B cell (primary cell): Measurements from ENCODE around the gene MACIR.
"Not testable (repeated sequence)": the region's sequence is repeated elsewhere in the genome, so short reads cannot be mapped to it uniquely, and the experiment has no call there.

Experiments used
- CTCF ChIP-seq: fragments of 200-600 bp; IDR thresholded peaks from one replicate; pipeline ENCODE4 v1.8.0; 2022; ENCODE audit warnings: antibody characterized with exemption, mild to moderate bottlenecking
- EZH2 ChIP-seq: IDR thresholded peaks from 2 replicates; pipeline ENCODE4 v1.6.1; 2012; ENCODE audit warnings: borderline replicate concordance, low read depth, mild to moderate bottlenecking, moderate library complexity, low read length; ENCODE audit not compliant: insufficient read depth, poor library complexity, severe bottlenecking

- TF ChIP-seq CTCF, EZH2: not testable (repeated sequence)
Observed at GRCh38 chr5:103219074-103219473, 39.5 kb upstream of the MACIR start.
